ENCODE measurements around the gene ARHGAP42. TPM values are rescaled to one million over a fixed set of nuclear protein-coding genes. Genes with fewer than 3 reads are reported as not detected.

ARHGAP42 gene
- total and polyA plus RNA-seq, 2 experiments from 2014 or later = 0.74 to 2.7 TPM

- Histone ChIP-seq H3K9me2 (ENCODE audit: insufficient read depth) (no peaks in the 10 kb centered on the region), H3K9me3 (ENCODE audit: low read depth) (no peaks in the 10 kb centered on the region), H3K4me2 (ENCODE audit: unreplicated experiment) (no peak overlapping the region), H3K27me3 (replicated peaks; ENCODE audit: insufficient read depth) (no peaks in the 10 kb centered on the region), H4K20me1 (ENCODE audit: insufficient read depth) (no peaks in the 10 kb centered on the region), H3K9ac (no peak overlapping the region), H3K4me3 (no peak overlapping the region), H2AFZ (no peak overlapping the region), H3F3A (ENCODE audit: insufficient read depth) (no peaks in the 10 kb centered on the region), H3K4me1 (ENCODE audit: insufficient read depth) (no peaks in the 10 kb centered on the region), H3K27ac (no peak overlapping the region), H3K79me2 (ENCODE audit: insufficient read depth) (no peaks in the 10 kb centered on the region), H3K36me3 (ENCODE audit: low read depth) (no peaks in the 10 kb centered on the region)
- no peak for DNase-seq
- WGBS, 2 experiments (ENCODE audit: low coverage in 1 of 2, low lambda C conversion rate in 2 of 2, missing lambda C conversion rate in 2 of 2) = 86 to 91% methylated on average over 5 of the region's 5 CpGs
- TF ChIP-seq EZH2phosphoT487 (IDR thresholded peaks at IDR 0.05; ENCODE audit: insufficient read depth, low read depth) = no peak
- no peak for TF ChIP-seq EZH2 (IDR thresholded peaks at IDR 0.05; ENCODE audit: insufficient read depth, poor library complexity, severe bottlenecking)
- in situ Hi-C loops (cut with MboI) = loop anchor here (10.0 kb wide), 1 partner anchor 159 kb away; no protein-coding TSS in a partner anchor
These were observed 8.8 kb downstream of the ARHGAP42 start for GRCh38 chr11:100695911-100696310.

GRCh38 chr11:100703139-100703538, 16.1 kb downstream of the ARHGAP42 start:
- Histone ChIP-seq H3K9me3 (ENCODE audit: low read depth) (no peaks in the 10 kb centered on the region), H4K20me1 (ENCODE audit: insufficient read depth) (no peaks in the 10 kb centered on the region), H3F3A (ENCODE audit: insufficient read depth) (no peaks in the 10 kb centered on the region), H3K9ac (no peak overlapping the region), H3K4me3 (no peak overlapping the region), H3K36me3 (ENCODE audit: low read depth) (no peaks in the 10 kb centered on the region), H3K4me1 (ENCODE audit: insufficient read depth) (no peaks in the 10 kb centered on the region), H3K9me2 (ENCODE audit: insufficient read depth) (no peaks in the 10 kb centered on the region), H2AFZ (no peak overlapping the region), H3K4me2 (ENCODE audit: unreplicated experiment) (no peak overlapping the region), H3K27me3 (replicated peaks; ENCODE audit: insufficient read depth) (no peaks in the 10 kb centered on the region), H3K27ac (no peak overlapping the region), H3K79me2 (ENCODE audit: insufficient read depth) (no peaks in the 10 kb centered on the region)
- WGBS, 2 experiments (ENCODE audit: low coverage in 1 of 2, low lambda C conversion rate in 2 of 2, missing lambda C conversion rate in 2 of 2) = 97 to 99% methylated on average over 2 of the region's 2 CpGs
- DNase-seq = no peak
- no peak for TF ChIP-seq EZH2phosphoT487 (IDR thresholded peaks at IDR 0.05; ENCODE audit: insufficient read depth, low read depth)
- TF ChIP-seq EZH2 (IDR thresholded peaks at IDR 0.05; ENCODE audit: insufficient read depth, poor library complexity, severe bottlenecking) = no peak
- in situ Hi-C loops (cut with MboI) = no loop called here

GRCh38 chr11:100703801-100704575, 16.9 kb downstream of the ARHGAP42 start:
- 86 to 87% methylated on average over 5 of the region's 5 CpGs for WGBS, 2 experiments (ENCODE audit: low coverage in 1 of 2, low lambda C conversion rate in 2 of 2, missing lambda C conversion rate in 2 of 2)
- in situ Hi-C loops (cut with MboI) = no loop called here
- TF ChIP-seq EZH2phosphoT487 (IDR thresholded peaks at IDR 0.05; ENCODE audit: insufficient read depth, low read depth) (no peak), EZH2 (IDR thresholded peaks at IDR 0.05; ENCODE audit: insufficient read depth, poor library complexity, severe bottlenecking) (no peak)
- Histone ChIP-seq H3K79me2 (ENCODE audit: insufficient read depth) (no peaks in the 10 kb centered on the region), H2AFZ (no peak overlapping the region), H3F3A (ENCODE audit: insufficient read depth) (no peaks in the 10 kb centered on the region), H3K4me1 (ENCODE audit: insufficient read depth) (no peaks in the 10 kb centered on the region), H4K20me1 (ENCODE audit: insufficient read depth) (no peaks in the 10 kb centered on the region), H3K9me3 (ENCODE audit: low read depth) (no peaks in the 10 kb centered on the region), H3K9ac (no peak overlapping the region), H3K4me3 (no peak overlapping the region), H3K9me2 (ENCODE audit: insufficient read depth) (no peaks in the 10 kb centered on the region), H3K27ac (no peak overlapping the region), H3K4me2 (ENCODE audit: unreplicated experiment) (no peak overlapping the region), H3K36me3 (ENCODE audit: low read depth) (no peaks in the 10 kb centered on the region), H3K27me3 (replicated peaks; ENCODE audit: insufficient read depth) (no peaks in the 10 kb centered on the region)
- no peak for DNase-seq

- Histone ChIP-seq H3K9me2 (ENCODE audit: insufficient read depth) (no peaks in the 10 kb centered on the region), H3K79me2 (ENCODE audit: insufficient read depth) (no peaks in the 10 kb centered on the region), H3F3A (ENCODE audit: insufficient read depth) (no peaks in the 10 kb centered on the region), H2AFZ (no peak overlapping the region), H4K20me1 (ENCODE audit: insufficient read depth) (no peaks in the 10 kb centered on the region), H3K9me3 (ENCODE audit: low read depth) (no peaks in the 10 kb centered on the region), H3K27ac (no peak overlapping the region), H3K36me3 (ENCODE audit: low read depth) (no peaks in the 10 kb centered on the region), H3K4me3 (no peak overlapping the region), H3K27me3 (replicated peaks; ENCODE audit: insufficient read depth) (no peaks in the 10 kb centered on the region), H3K4me2 (ENCODE audit: unreplicated experiment) (no peak overlapping the region), H3K9ac (no peak overlapping the region), H3K4me1 (ENCODE audit: insufficient read depth) (no peaks in the 10 kb centered on the region; the same call in 1 of the 2 replicates)
- no peak for DNase-seq
- in situ Hi-C loops (cut with MboI) = no loop called here
- TF ChIP-seq EZH2phosphoT487 (IDR thresholded peaks at IDR 0.05; ENCODE audit: insufficient read depth, low read depth) = no peak
- 80 to 81% methylated on average over 2 of the region's 2 CpGs for WGBS, 2 experiments (ENCODE audit: low coverage in 1 of 2, low lambda C conversion rate in 2 of 2, missing lambda C conversion rate in 2 of 2)
These were observed 18.4 kb downstream of the ARHGAP42 start for GRCh38 chr11:100705447-100705846.
